ENCODE measurements around the gene BDH1.

- TF ChIP-seq POLR2A (IDR thresholded peaks at IDR 0.05): no peak
- no peak for TF ChIP-seq EP300 (IDR thresholded peaks at IDR 0.05)
- TF ChIP-seq, protein P1, sequence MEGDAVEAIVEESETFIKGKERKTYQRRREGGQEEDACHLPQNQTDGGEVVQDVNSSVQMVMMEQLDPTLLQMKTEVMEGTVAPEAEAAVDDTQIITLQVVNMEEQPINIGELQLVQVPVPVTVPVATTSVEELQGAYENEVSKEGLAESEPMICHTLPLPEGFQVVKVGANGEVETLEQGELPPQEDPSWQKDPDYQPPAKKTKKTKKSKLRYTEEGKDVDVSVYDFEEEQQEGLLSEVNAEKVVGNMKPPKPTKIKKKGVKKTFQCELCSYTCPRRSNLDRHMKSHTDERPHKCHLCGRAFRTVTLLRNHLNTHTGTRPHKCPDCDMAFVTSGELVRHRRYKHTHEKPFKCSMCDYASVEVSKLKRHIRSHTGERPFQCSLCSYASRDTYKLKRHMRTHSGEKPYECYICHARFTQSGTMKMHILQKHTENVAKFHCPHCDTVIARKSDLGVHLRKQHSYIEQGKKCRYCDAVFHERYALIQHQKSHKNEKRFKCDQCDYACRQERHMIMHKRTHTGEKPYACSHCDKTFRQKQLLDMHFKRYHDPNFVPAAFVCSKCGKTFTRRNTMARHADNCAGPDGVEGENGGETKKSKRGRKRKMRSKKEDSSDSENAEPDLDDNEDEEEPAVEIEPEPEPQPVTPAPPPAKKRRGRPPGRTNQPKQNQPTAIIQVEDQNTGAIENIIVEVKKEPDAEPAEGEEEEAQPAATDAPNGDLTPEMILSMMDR (IDR thresholded peaks at IDR 0.05): no peak
Observed at GRCh38 chr3:197472151-197472550, 83.6 kb downstream of the BDH1 start.

Measured in upper lobe of left lung (tissue), 4 donors.